ENCODE results near the gene GTPBP2. TPM values are rescaled to one million over a fixed set of nuclear protein-coding genes. Genes with fewer than 3 reads are reported as not detected.

GTPBP2 gene
- total RNA-seq, 1 donor from 2014 or later: 81.4 TPM

- no peak for TF ChIP-seq CTCF (IDR thresholded peaks at IDR 0.05)
- Mint-ChIP-seq H3K27me3 (no peaks in the 10 kb centered on the region), H3K27ac (no peak overlapping the region), H3K4me3 (no peak overlapping the region), H3K9me3 (no peaks in the 10 kb centered on the region), H3K4me1 (peaks cover 25% of the 10 kb centered on the region), H3K36me3 (ENCODE audit: low read depth) (peaks cover 76% of the 10 kb centered on the region)
- POLR2A ChIA-PET: no interaction called here
- intact Hi-C loops (cut with micrococcal nuclease): loop anchor here (5.0 to 10.0 kb wide), 3 partner anchors 380 to 853 kb away; partner anchors contain the start of gene TTBK1
- ATAC-seq (ENCODE audit: low read depth) (no peak), DNase-seq (no peak)
- CTCF ChIA-PET: no interaction called here
These were observed 4.2 kb downstream of the GTPBP2 start for GRCh38 chr6:43624786-43625288.

- H3K27ac Mint-ChIP-seq: no peak overlapping the region
- intact Hi-C loops (cut with micrococcal nuclease): loop anchor here (10.0 kb wide), 1 partner anchor 379 kb away; the partner anchor contains the start of gene TTBK1
- ChIA-PET CTCF (no interaction called here), POLR2A (no interaction called here)
- DNase-seq: no peak
- H3K4me1 Mint-ChIP-seq: peaks cover 25% of the 10 kb centered on the region
- H3K36me3 Mint-ChIP-seq (ENCODE audit: low read depth): peaks cover 80% of the 10 kb centered on the region
- TF ChIP-seq CTCF (IDR thresholded peaks at IDR 0.05): no peak
- H3K4me3 Mint-ChIP-seq: no peak overlapping the region
- ATAC-seq (ENCODE audit: low read depth): no peak
- H3K9me3 Mint-ChIP-seq: no peaks in the 10 kb centered on the region
- H3K27me3 Mint-ChIP-seq: no peaks in the 10 kb centered on the region
These were observed 4.9 kb downstream of the GTPBP2 start for GRCh38 chr6:43623880-43624785.

GRCh38 chr6:43622541-43622940 is 6.5 kb downstream of the GTPBP2 start:
- ChIA-PET CTCF (interaction anchor here (1.2 kb wide), 1 partner anchor 14 kb away, joined by 3 read pairs; no protein-coding TSS in a partner anchor), POLR2A (no interaction called here)
- H3K4me1 Mint-ChIP-seq: peaks cover 14% of the 10 kb centered on the region
- H3K36me3 Mint-ChIP-seq (ENCODE audit: low read depth): peaks cover 75% of the 10 kb centered on the region
- H3K27me3 Mint-ChIP-seq: no peaks in the 10 kb centered on the region
- intact Hi-C loops (cut with micrococcal nuclease): loop anchor here (10.0 kb wide), 1 partner anchor 378 kb away; the partner anchor contains the start of gene TTBK1
- no peaks in the 10 kb centered on the region for H3K9me3 Mint-ChIP-seq
- H3K27ac Mint-ChIP-seq: no peak overlapping the region
- DNase-seq (no peak), ATAC-seq (ENCODE audit: low read depth) (no peak)
- no peak overlapping the region for H3K4me3 Mint-ChIP-seq
- no peak for TF ChIP-seq CTCF (IDR thresholded peaks at IDR 0.05)

GRCh38 chr6:43621836-43622180 is 7.3 kb downstream of the GTPBP2 start:
- TF ChIP-seq CTCF (IDR thresholded peaks at IDR 0.05): no peak
- no peak for ATAC-seq (ENCODE audit: low read depth)
- H3K36me3 Mint-ChIP-seq (ENCODE audit: low read depth): peaks cover 76% of the 10 kb centered on the region
- H3K4me1 Mint-ChIP-seq: peaks cover 7% of the 10 kb centered on the region
- H3K27ac Mint-ChIP-seq: no peak overlapping the region
- H3K4me3 Mint-ChIP-seq: no peak overlapping the region
- H3K9me3 Mint-ChIP-seq: no peaks in the 10 kb centered on the region
- DNase-seq: no peak
- intact Hi-C loops (cut with micrococcal nuclease): loop anchor here (10.0 kb wide), 1 partner anchor 377 kb away; the partner anchor contains the start of gene TTBK1
- ChIA-PET POLR2A (no interaction called here), CTCF (interaction anchor here (1.2 kb wide), 1 partner anchor 14 kb away, joined by 3 read pairs; no protein-coding TSS in a partner anchor)
- H3K27me3 Mint-ChIP-seq: no peaks in the 10 kb centered on the region
